AG09309 (cell line): Measurements from ENCODE around the gene ITPR1.

Source experiments
- DNase-seq: peaks from one replicate; pipeline ENCODE4 v3.0.0-alpha.2; 2010; ENCODE audit warnings: low read depth
- H3K4me3 ChIP-seq: 2 replicates; pipeline ENCODE4 v1.5.1; 2011; ENCODE audit warnings: mild to moderate bottlenecking, low read depth, low read length, moderate library complexity; ENCODE audit not compliant: control insufficient read depth
- CTCF ChIP-seq: IDR thresholded peaks from 2 replicates; pipeline ENCODE4 v1.5.1; 2011; ENCODE audit warnings: mild to moderate bottlenecking, low read depth, low read length, inconsistent platforms; ENCODE audit not compliant: insufficient read depth, control insufficient read depth; ENCODE audit errors: missing control alignments

ITPR1 gene

GRCh38 chr3:4503050-4503449 is 9.9 kb downstream of the ITPR1 start:
- no peak for TF ChIP-seq CTCF
- no peak overlapping the region for H3K4me3 ChIP-seq
- DNase-seq, result no peak

GRCh38 chr3:4504340-4505261 is 11.5 kb downstream of the ITPR1 start:
- H3K4me3 ChIP-seq, result no peak overlapping the region
- DNase-seq, result no peak
- TF ChIP-seq CTCF, result no peak

- no peak for DNase-seq
- TF ChIP-seq CTCF, result no peak
- no peak overlapping the region for H3K4me3 ChIP-seq
Observed at GRCh38 chr3:4505688-4506558, 12.8 kb downstream of the ITPR1 start.

- H3K4me3 ChIP-seq, result no peak overlapping the region
- no peak for DNase-seq
Observed at GRCh38 chr3:4506559-4507023, 13.4 kb downstream of the ITPR1 start.

GRCh38 chr3:4507024-4507596 is 14.0 kb downstream of the ITPR1 start:
- DNase-seq, result no peak
- no peak overlapping the region for H3K4me3 ChIP-seq
- TF ChIP-seq CTCF, result no peak

More at GRCh38 chr3:4506559-4507023, 13.4 kb downstream of the ITPR1 start:
- no peak for TF ChIP-seq CTCF
